Neutrophil (primary cell): ENCODE measurements around the gene CRMP1.

Experiments
- H3K27ac ChIP-seq: fragments of 200-600 bp; sonication (generic); 2 replicates; pipeline ENCODE4 v1.5.1; 2016; ENCODE audit warnings: mild to moderate bottlenecking, moderate library complexity
- H3K27me3 ChIP-seq: fragments of 200-600 bp; sonication (generic); 2 replicates; pipeline ENCODE4 v1.6.0; 2016; ENCODE audit warnings: mild to moderate bottlenecking
- H3K36me3 ChIP-seq: fragments of 200-600 bp; sonication (generic); 2 replicates; pipeline ENCODE4 v1.5.1; 2017
- H3K4me1 ChIP-seq, 2 experiments: fragments of 200-600 bp in 1 of 2; sonication (generic) in 1 of 2; 1 replicate in 1 of 2; 2 replicates in 1 of 2; pipeline versions ENCODE4 v1.5.1 to v1.6.1; 2013 to 2016; ENCODE audit warnings: low read depth in 1 of 2, low read length in 1 of 2, mild to moderate bottlenecking in 1 of 2, moderate library complexity in 1 of 2; ENCODE audit not compliant: control insufficient read depth in 1 of 2, insufficient read depth in 1 of 2
- H3K4me3 ChIP-seq, 2 experiments: fragments of 200-600 bp in 1 of 2; sonication (generic) in 1 of 2; 1 replicate in 1 of 2; 2 replicates in 1 of 2; pipeline ENCODE4 v1.5.1; 2013 to 2016; ENCODE audit warnings: low read depth in 1 of 2, low read length in 1 of 2, mild to moderate bottlenecking in 1 of 2, moderate library complexity in 1 of 2
- H3K9me3 ChIP-seq: fragments of 200-600 bp; sonication (generic); 2 replicates; pipeline ENCODE4 v1.5.1; 2016
- CTCF ChIP-seq: fragments of 200-600 bp; sonication (generic); IDR thresholded peaks from 2 replicates; pipeline ENCODE4 v1.5.1; 2016; ENCODE audit warnings: antibody characterized with exemption

The CRMP1 gene

GRCh38 chr4:5802565-5802964 lies 90.3 kb downstream of the CRMP1 start:
- H3K4me1 ChIP-seq, result no peaks in the 10 kb centered on the region
- no peaks in the 10 kb centered on the region for H3K27me3 ChIP-seq
- H3K4me3 ChIP-seq, result no peak overlapping the region
- no peak for TF ChIP-seq CTCF
- H3K9me3 ChIP-seq, result no peaks in the 10 kb centered on the region
- H3K36me3 ChIP-seq, result no peaks in the 10 kb centered on the region
- H3K27ac ChIP-seq, result no peak overlapping the region

DNA sequence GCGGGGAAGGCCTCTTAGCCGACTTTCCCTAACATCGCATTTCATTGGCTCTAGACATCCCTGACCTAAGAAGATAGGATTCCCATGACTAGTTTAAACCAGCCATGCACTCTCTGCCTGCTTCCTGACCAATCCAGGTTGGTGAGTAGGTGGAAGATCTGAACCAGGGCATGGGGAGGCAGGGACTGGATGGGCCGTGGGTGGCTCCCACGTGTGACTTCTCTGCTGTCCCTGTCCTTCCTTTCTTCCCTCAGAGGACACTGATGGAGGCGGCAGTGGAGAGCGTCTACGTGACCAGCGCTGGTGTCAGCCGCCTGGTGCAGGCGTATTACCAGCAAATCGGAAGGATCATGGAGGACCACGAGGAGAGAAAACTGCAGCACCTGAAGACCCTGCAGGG lies 91.2 kb downstream of the CRMP1 start:
- TF ChIP-seq CTCF, result no peak
- Histone ChIP-seq H3K9me3 (no peaks in the 10 kb centered on the region), H3K27me3 (no peaks in the 10 kb centered on the region), H3K36me3 (no peaks in the 10 kb centered on the region), H3K27ac (no peak overlapping the region), H3K4me3 (no peak overlapping the region), H3K4me1 (no peaks in the 10 kb centered on the region)

DNA sequence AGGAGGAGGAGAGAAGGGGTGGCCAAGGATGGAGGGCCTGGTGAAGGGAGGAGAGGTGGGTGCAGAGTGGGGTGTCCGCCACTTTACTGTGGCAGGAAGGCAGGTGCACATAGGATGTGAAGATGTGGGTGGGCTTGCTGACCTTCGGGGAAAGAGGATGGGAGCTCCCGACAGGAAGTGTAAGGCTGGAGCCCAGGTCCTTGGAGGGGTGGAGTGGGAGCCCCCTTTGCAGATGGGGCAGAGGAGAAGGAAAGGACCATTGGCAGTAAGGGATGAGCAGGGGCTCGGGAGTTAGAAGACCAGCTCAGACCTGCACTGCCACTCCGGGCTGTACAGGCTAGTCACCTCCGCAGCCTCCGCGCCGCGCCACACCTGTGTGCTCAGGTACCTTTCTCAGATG lies 92.4 kb downstream of the CRMP1 start:
- H3K4me1 ChIP-seq, result no peaks in the 10 kb centered on the region
- no peaks in the 10 kb centered on the region for H3K36me3 ChIP-seq
- TF ChIP-seq CTCF, result no peak
- no peaks in the 10 kb centered on the region for H3K27me3 ChIP-seq
- H3K27ac ChIP-seq, result no peak overlapping the region
- no peaks in the 10 kb centered on the region for H3K9me3 ChIP-seq
- H3K4me3 ChIP-seq, result no peak overlapping the region

GRCh38 chr4:5799406-5799805 lies 93.5 kb downstream of the CRMP1 start:
- Histone ChIP-seq H3K36me3 (no peaks in the 10 kb centered on the region), H3K27me3 (no peaks in the 10 kb centered on the region), H3K9me3 (no peaks in the 10 kb centered on the region), H3K4me1 (no peaks in the 10 kb centered on the region), H3K27ac (no peak overlapping the region), H3K4me3 (no peak overlapping the region)
- no peak for TF ChIP-seq CTCF

- Histone ChIP-seq H3K4me1 (no peaks in the 10 kb centered on the region), H3K9me3 (no peaks in the 10 kb centered on the region), H3K36me3 (no peaks in the 10 kb centered on the region), H3K27me3 (no peaks in the 10 kb centered on the region), H3K27ac (no peak overlapping the region), H3K4me3 (no peak overlapping the region)
- TF ChIP-seq CTCF, result no peak
Observed at GRCh38 chr4:5798946-5799345, 93.9 kb downstream of the CRMP1 start.

DNA sequence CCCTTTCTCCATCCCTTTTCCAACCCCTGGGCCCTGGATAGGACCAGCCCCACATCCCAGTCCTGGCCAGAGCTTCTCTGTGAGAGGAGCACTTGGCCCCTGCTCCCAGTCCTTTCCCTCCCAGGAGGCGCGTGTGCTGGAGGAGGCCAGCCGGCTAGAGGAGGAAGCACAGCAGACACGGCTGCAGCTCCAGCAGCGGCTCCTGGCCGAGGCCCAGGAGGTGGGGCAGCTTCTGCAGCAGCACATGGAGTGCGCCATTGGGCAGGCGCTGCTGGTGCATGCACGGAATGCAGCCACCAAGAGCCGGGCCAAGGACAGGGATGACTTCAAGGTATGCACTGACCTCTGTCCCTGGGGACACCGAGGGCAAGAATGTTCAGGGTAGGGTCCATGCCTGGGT lies 94.4 kb downstream of the CRMP1 start:
- Histone ChIP-seq H3K9me3 (no peaks in the 10 kb centered on the region), H3K36me3 (no peaks in the 10 kb centered on the region), H3K4me3 (no peak overlapping the region), H3K27ac (no peak overlapping the region), H3K4me1 (no peaks in the 10 kb centered on the region), H3K27me3 (no peaks in the 10 kb centered on the region)
- TF ChIP-seq CTCF, result no peak
